T-helper 17 cell (primary cell): ENCODE data around the gene ARCN1. TPM values are rescaled to one million over a fixed set of nuclear protein-coding genes. Genes with fewer than 3 reads are reported as not detected.
"Not testable (repeated sequence)": the region's sequence is repeated elsewhere in the genome, so short reads cannot be mapped to it uniquely, and the experiment has no call there.

Experiments used
- ATAC-seq: fragments of 150-1000 bp; cut with Tn5 transposase; 2 replicates; pipeline ENCODE4 v1.10.0; 2021; ENCODE audit warnings: mild to moderate bottlenecking, moderate library complexity
- DNase-seq, 3 donors: peaks; one replicate each; pipeline versions ENCODE4 v3.0.0 to v3.0.0-alpha.2; 2020 to 2021
- H3K9me3 ChIP-seq: one replicate; pipeline ENCODE4 v1.7.0; 2013; ENCODE audit warnings: low read length, mild to moderate bottlenecking; ENCODE audit not compliant: control insufficient read depth, poor library complexity, severe bottlenecking
- H3K27ac Mint-ChIP-seq: one replicate; pipeline ENCODE4 v1.8.0; 2022; ENCODE audit warnings: mild to moderate bottlenecking, moderate library complexity, mixed read lengths
- H3K27me3 Mint-ChIP-seq: one replicate; pipeline ENCODE4 v1.8.0; 2022; ENCODE audit warnings: mixed read lengths
- H3K36me3 Mint-ChIP-seq: one replicate; pipeline ENCODE4 v1.8.0; 2022; ENCODE audit warnings: low read depth, mixed read lengths
- H3K4me1 Mint-ChIP-seq: one replicate; pipeline ENCODE4 v1.8.0; 2022; ENCODE audit warnings: mild to moderate bottlenecking, mixed read lengths
- H3K4me3 Mint-ChIP-seq: one replicate; pipeline ENCODE4 v1.8.0; 2022; ENCODE audit warnings: mild to moderate bottlenecking, moderate library complexity, mixed read lengths
- total RNA-seq, 4 donors: library from RNA in 2 of 4; stranded (reverse) in 2 of 4; gene quantifications; one replicate each; pipeline ENCODE4 v1.2.3 and lab custom pipeline; 2022 to 2026

Gene ARCN1
- total RNA-seq, 2 donors from 2014 or later, result 86.2 to 87.5 TPM

DNA sequence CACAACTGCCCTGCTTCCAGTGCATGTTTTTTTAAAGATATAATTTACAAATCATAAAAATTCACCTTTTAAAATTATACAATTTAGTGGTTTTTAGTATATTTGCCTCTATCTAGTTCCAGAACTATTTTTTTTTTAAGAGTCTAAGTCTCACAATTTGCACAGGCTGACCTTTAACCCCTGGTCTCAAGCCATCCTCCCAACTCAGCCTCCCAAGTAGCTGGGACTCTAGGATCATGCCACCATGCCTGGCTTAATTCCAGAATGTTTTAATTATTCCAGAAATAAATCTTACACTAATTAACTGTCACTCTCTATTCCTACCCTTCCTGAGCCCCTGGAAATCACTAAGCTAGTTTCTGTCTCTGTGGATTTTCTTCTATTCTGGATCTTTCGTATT, 1.4 kb upstream of the ARCN1 start:
- no peaks in the 10 kb centered on the region for H3K9me3 ChIP-seq
- peaks cover 26% of the 10 kb centered on the region for H3K4me1 Mint-ChIP-seq
- DNase-seq, result no peak
- ATAC-seq, result no peak
- no peaks in the 10 kb centered on the region for H3K27me3 Mint-ChIP-seq
- peaks cover 2% of the 10 kb centered on the region for H3K36me3 Mint-ChIP-seq
- H3K4me3 Mint-ChIP-seq, result no peak overlapping the region
- peak overlapping the region; percentile 99 for H3K27ac Mint-ChIP-seq

GRCh38 chr11:118571701-118572060, 528 bp upstream of the ARCN1 start:
- not testable (repeated sequence) for DNase-seq, ATAC-seq, H3K27me3 Mint-ChIP-seq, H3K36me3 Mint-ChIP-seq, H3K9me3 ChIP-seq
- H3K4me1 Mint-ChIP-seq, result peaks cover 31% of the 10 kb centered on the region
- peak overlapping the region; percentile 99 for H3K27ac Mint-ChIP-seq
- peak overlapping the region; percentile 99 for H3K4me3 Mint-ChIP-seq

- no peak for DNase-seq
- Mint-ChIP-seq H3K27me3 (no peaks in the 10 kb centered on the region), H3K36me3 (peaks cover 2% of the 10 kb centered on the region)
These were observed 857 bp downstream of the ARCN1 start for GRCh38 chr11:118572981-118573550.

GRCh38 chr11:118574636-118575035, 2.4 kb downstream of the ARCN1 start:
- Mint-ChIP-seq H3K27ac (no peak overlapping the region), H3K4me1 (peaks cover 42% of the 10 kb centered on the region), H3K4me3 (peak overlapping the region; percentile 70), H3K36me3 (peaks cover 2% of the 10 kb centered on the region), H3K27me3 (no peaks in the 10 kb centered on the region)
- DNase-seq, result no peak
- H3K9me3 ChIP-seq, result no peaks in the 10 kb centered on the region
- no peak for ATAC-seq

More at GRCh38 chr11:118572981-118573550, 857 bp downstream of the ARCN1 start:
- Mint-ChIP-seq H3K4me1 (peaks cover 38% of the 10 kb centered on the region), H3K4me3 (peak overlapping the region; percentile 99), H3K27ac (peak overlapping the region; percentile 99)
- peak; percentile 65 for ATAC-seq
- H3K9me3 ChIP-seq, result no peaks in the 10 kb centered on the region

DNA sequence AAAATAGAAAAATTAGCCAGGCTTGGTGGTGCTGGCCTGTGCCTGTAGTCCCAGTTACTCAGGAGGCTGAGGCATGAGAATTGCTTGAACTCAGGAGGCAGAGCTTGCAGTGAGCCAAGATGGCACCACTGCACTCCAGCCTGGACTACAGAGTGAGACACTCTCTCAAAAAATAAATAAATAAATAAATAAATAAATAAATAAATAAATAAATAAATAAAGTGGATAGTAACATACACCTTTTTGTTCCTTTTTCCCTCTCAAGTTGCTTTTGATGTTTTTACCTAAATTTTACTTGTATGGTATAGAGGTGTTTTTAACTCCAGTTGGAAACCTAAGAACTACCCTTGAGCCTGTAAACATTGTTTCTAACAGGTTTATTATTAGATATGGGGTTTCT, 5.8 kb downstream of the ARCN1 start:
- not testable (repeated sequence) for H3K4me3 Mint-ChIP-seq, H3K27ac Mint-ChIP-seq
- peaks cover 36% of the 10 kb centered on the region for H3K4me1 Mint-ChIP-seq

GRCh38 chr11:118581057-118581456, 8.8 kb downstream of the ARCN1 start:
- H3K4me3 Mint-ChIP-seq, result no peak overlapping the region
- ATAC-seq, result no peak
- H3K27me3 Mint-ChIP-seq, result no peaks in the 10 kb centered on the region
- H3K36me3 Mint-ChIP-seq, result peaks cover 2% of the 10 kb centered on the region
- no peak overlapping the region for H3K27ac Mint-ChIP-seq
- no peak for DNase-seq
- H3K4me1 Mint-ChIP-seq, result peaks cover 18% of the 10 kb centered on the region
- H3K9me3 ChIP-seq, result no peaks in the 10 kb centered on the region

More for the DNA sequence above, 5.8 kb downstream of the ARCN1 start:
- H3K36me3 Mint-ChIP-seq, H3K9me3 ChIP-seq, DNase-seq, ATAC-seq, H3K27me3 Mint-ChIP-seq: not testable (repeated sequence)

DNA sequence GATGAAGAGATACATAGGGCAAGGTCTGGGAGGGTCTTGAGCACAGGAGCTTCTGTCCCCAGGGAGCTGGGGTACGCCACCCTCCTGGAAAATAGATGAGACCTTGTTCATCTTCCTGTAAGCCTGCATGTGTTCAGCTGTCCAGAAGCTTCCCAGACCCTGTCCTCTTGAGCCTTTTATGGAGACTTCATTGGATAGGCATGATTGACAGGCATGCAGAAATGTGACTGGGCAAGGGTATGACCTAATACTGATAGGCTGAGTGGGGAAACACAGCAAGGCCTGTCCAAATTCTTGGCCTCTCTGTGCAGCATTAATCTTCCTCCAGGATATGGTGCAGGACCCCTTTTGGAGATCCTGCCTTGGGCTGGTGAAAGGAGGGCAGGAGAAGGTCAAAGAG, 15.7 kb downstream of the ARCN1 start:
- Mint-ChIP-seq H3K27me3 (no peaks in the 10 kb centered on the region), H3K4me3 (no peak overlapping the region), H3K4me1 (no peaks in the 10 kb centered on the region), H3K36me3 (no peaks in the 10 kb centered on the region), H3K27ac (peak overlapping the region; percentile 57)
- no peak for DNase-seq
- no peaks in the 10 kb centered on the region for H3K9me3 ChIP-seq
- ATAC-seq, result no peak

- peaks cover 10% of the 10 kb centered on the region for H3K4me1 Mint-ChIP-seq
- no peak for ATAC-seq
- DNase-seq, result no peak
- H3K27ac Mint-ChIP-seq, result peak overlapping the region; percentile 24
- H3K36me3 Mint-ChIP-seq, result peaks cover 4% of the 10 kb centered on the region
- no peaks in the 10 kb centered on the region for H3K27me3 Mint-ChIP-seq
- no peaks in the 10 kb centered on the region for H3K9me3 ChIP-seq
- H3K4me3 Mint-ChIP-seq, result no peak overlapping the region
These were observed 20.6 kb downstream of the ARCN1 start for GRCh38 chr11:118592616-118593367.

DNA sequence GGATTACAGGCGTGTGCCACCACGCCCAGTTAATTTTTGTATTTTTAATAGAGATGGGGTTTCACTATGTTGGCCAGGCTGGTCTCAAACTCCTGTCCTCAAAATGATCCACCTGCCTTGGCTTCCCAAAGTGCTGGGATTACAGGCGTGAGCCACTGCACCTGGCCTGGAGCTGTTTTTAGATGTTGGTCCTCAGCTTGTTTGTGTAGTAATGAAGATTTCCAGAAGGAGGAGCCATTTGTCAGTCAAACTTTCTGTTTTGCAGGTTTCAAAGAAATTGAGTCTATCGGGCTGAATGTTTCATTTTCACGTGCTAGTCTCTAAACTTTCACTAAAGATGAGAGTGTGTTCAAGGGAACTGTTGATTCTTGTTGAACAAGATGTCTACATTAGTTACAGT, 22.8 kb downstream of the ARCN1 start:
- not testable (repeated sequence) for H3K9me3 ChIP-seq, H3K36me3 Mint-ChIP-seq, H3K4me3 Mint-ChIP-seq, H3K27me3 Mint-ChIP-seq, DNase-seq
- peak; percentile 75 for ATAC-seq
- H3K27ac Mint-ChIP-seq, result peak overlapping the region; percentile 54
- peaks cover 12% of the 10 kb centered on the region for H3K4me1 Mint-ChIP-seq

GRCh38 chr11:118596224-118597146, 24.3 kb downstream of the ARCN1 start:
- Mint-ChIP-seq H3K4me1 (peaks cover 12% of the 10 kb centered on the region), H3K36me3 (peaks cover 7% of the 10 kb centered on the region), H3K27ac (no peak overlapping the region), H3K4me3 (no peak overlapping the region), H3K27me3 (no peaks in the 10 kb centered on the region)
- ATAC-seq (no peak), DNase-seq (no peak)
- no peaks in the 10 kb centered on the region for H3K9me3 ChIP-seq

GRCh38 chr11:118597556-118597955, 25.3 kb downstream of the ARCN1 start:
- DNase-seq (no peak), ATAC-seq (no peak)
- peaks cover 14% of the 10 kb centered on the region for H3K4me1 Mint-ChIP-seq
- H3K36me3 Mint-ChIP-seq, result peaks cover 13% of the 10 kb centered on the region
- H3K9me3 ChIP-seq, result no peaks in the 10 kb centered on the region
- H3K27me3 Mint-ChIP-seq, result no peaks in the 10 kb centered on the region
- no peak overlapping the region for H3K27ac Mint-ChIP-seq
- H3K4me3 Mint-ChIP-seq, result no peak overlapping the region

GRCh38 chr11:118602331-118602730, 30.1 kb downstream of the ARCN1 start:
- H3K4me1 Mint-ChIP-seq, result peaks cover 8% of the 10 kb centered on the region
- H3K27me3 Mint-ChIP-seq, result no peaks in the 10 kb centered on the region
- ATAC-seq (no peak), DNase-seq (no peak)
- no peak overlapping the region for H3K4me3 Mint-ChIP-seq
- H3K9me3 ChIP-seq, result no peaks in the 10 kb centered on the region
- peaks cover 9% of the 10 kb centered on the region for H3K36me3 Mint-ChIP-seq
- H3K27ac Mint-ChIP-seq, result no peak overlapping the region

GRCh38 chr11:118603709-118604108, 31.5 kb downstream of the ARCN1 start:
- not testable (repeated sequence) for H3K27me3 Mint-ChIP-seq, H3K27ac Mint-ChIP-seq, DNase-seq, H3K4me3 Mint-ChIP-seq, ATAC-seq, H3K9me3 ChIP-seq
- H3K4me1 Mint-ChIP-seq, result peaks cover 11% of the 10 kb centered on the region
- peaks cover 11% of the 10 kb centered on the region for H3K36me3 Mint-ChIP-seq
